ENCODE data around the gene XCR1. TPM values are rescaled to one million over a fixed set of nuclear protein-coding genes. Genes with fewer than 3 reads are reported as not detected.
A peak's percentile ranks its signal among the peaks of the same experiment; 100 is the strongest.
"Not testable (repeated sequence)": the region's sequence is repeated elsewhere in the genome, so short reads cannot be mapped to it uniquely, and the experiment has no call there.

The XCR1 gene
- total RNA-seq, 1 experiment from 2014 or later: not detected

GRCh38 chr3:46053761-46054515, 26.7 kb upstream of the XCR1 start:
- not testable (repeated sequence) for H3K9me3 ChIP-seq, DNase-seq, H3K27me3 ChIP-seq, H3K36me3 ChIP-seq, H3K4me3 ChIP-seq

GRCh38 chr3:46053265-46053664, 26.0 kb upstream of the XCR1 start:
- H3K9me3 ChIP-seq, H3K27me3 ChIP-seq, H3K36me3 ChIP-seq, H3K4me3 ChIP-seq, DNase-seq: not testable (repeated sequence)

- no peaks in the 10 kb centered on the region for H3K27me3 ChIP-seq
- H3K4me3 ChIP-seq: no peak overlapping the region
Measured at GRCh38 chr3:46052531-46052930, 25.2 kb upstream of the XCR1 start.

GRCh38 chr3:46049093-46049492, 21.8 kb upstream of the XCR1 start:
- Histone ChIP-seq H3K4me3 (no peak overlapping the region), H3K27me3 (no peaks in the 10 kb centered on the region), H3K9me3 (no peaks in the 10 kb centered on the region), H3K36me3 (no peaks in the 10 kb centered on the region)
- no peak for DNase-seq

More at GRCh38 chr3:46052531-46052930, 25.2 kb upstream of the XCR1 start:
- DNase-seq: no peak
- Histone ChIP-seq H3K9me3 (no peaks in the 10 kb centered on the region), H3K36me3 (no peaks in the 10 kb centered on the region)

- not testable (repeated sequence) for H3K9me3 ChIP-seq, H3K36me3 ChIP-seq
- peak; percentile 53 for DNase-seq
Measured at GRCh38 chr3:46046231-46046630, 18.9 kb upstream of the XCR1 start.

GRCh38 chr3:46038916-46039315, 11.6 kb upstream of the XCR1 start:
- no peak for DNase-seq
- Histone ChIP-seq H3K27me3 (no peaks in the 10 kb centered on the region), H3K36me3 (no peaks in the 10 kb centered on the region), H3K4me3 (no peak overlapping the region), H3K9me3 (no peaks in the 10 kb centered on the region)

More at GRCh38 chr3:46046231-46046630, 18.9 kb upstream of the XCR1 start:
- H3K27me3 ChIP-seq, H3K4me3 ChIP-seq: not testable (repeated sequence)

GRCh38 chr3:46038071-46038470, 10.8 kb upstream of the XCR1 start:
- H3K27me3 ChIP-seq, H3K4me3 ChIP-seq, H3K9me3 ChIP-seq, DNase-seq, H3K36me3 ChIP-seq: not testable (repeated sequence)

- no peak overlapping the region for H3K4me3 ChIP-seq
- no peaks in the 10 kb centered on the region for H3K27me3 ChIP-seq
- no peaks in the 10 kb centered on the region for H3K36me3 ChIP-seq
- no peak for DNase-seq
- no peaks in the 10 kb centered on the region for H3K9me3 ChIP-seq
Measured at GRCh38 chr3:46036191-46036590, 8.9 kb upstream of the XCR1 start.

- peaks cover 2% of the 10 kb centered on the region; the same call in 1 of the 2 replicates for H3K9me3 ChIP-seq
- no peaks in the 10 kb centered on the region for H3K27me3 ChIP-seq
- H3K36me3 ChIP-seq: no peaks in the 10 kb centered on the region
- DNase-seq: no peak
- H3K4me3 ChIP-seq: no peak overlapping the region
Measured at GRCh38 chr3:46031747-46032146, 4.5 kb upstream of the XCR1 start.

GRCh38 chr3:46031269-46031668, 4.0 kb upstream of the XCR1 start:
- Histone ChIP-seq H3K27me3 (no peaks in the 10 kb centered on the region), H3K36me3 (no peaks in the 10 kb centered on the region), H3K9me3 (peaks cover 2% of the 10 kb centered on the region; the same call in 1 of the 2 replicates), H3K4me3 (no peak overlapping the region)
- no peak for DNase-seq

- Histone ChIP-seq H3K9me3 (peaks cover 2% of the 10 kb centered on the region; the same call in 1 of the 2 replicates), H3K36me3 (no peaks in the 10 kb centered on the region), H3K4me3 (no peak overlapping the region), H3K27me3 (no peaks in the 10 kb centered on the region)
- DNase-seq: no peak
Measured at GRCh38 chr3:46030626-46031025, 3.3 kb upstream of the XCR1 start.

GRCh38 chr3:46029953-46030543, 2.8 kb upstream of the XCR1 start:
- Histone ChIP-seq H3K27me3 (no peaks in the 10 kb centered on the region), H3K9me3 (peaks cover 2% of the 10 kb centered on the region; the same call in 1 of the 2 replicates), H3K4me3 (no peak overlapping the region), H3K36me3 (no peaks in the 10 kb centered on the region)
- DNase-seq: no peak

- Histone ChIP-seq H3K9me3 (peaks cover 2% of the 10 kb centered on the region; the same call in 1 of the 2 replicates), H3K27me3 (no peaks in the 10 kb centered on the region), H3K36me3 (no peaks in the 10 kb centered on the region), H3K4me3 (no peak overlapping the region)
- DNase-seq: no peak
Measured at GRCh38 chr3:46027736-46028397, 584 bp upstream of the XCR1 start.

GRCh38 chr3:46025139-46025538, 2.1 kb downstream of the XCR1 start:
- DNase-seq: no peak
- no peaks in the 10 kb centered on the region for H3K36me3 ChIP-seq
- no peak overlapping the region for H3K4me3 ChIP-seq
- H3K9me3 ChIP-seq: peaks cover 2% of the 10 kb centered on the region; the same call in 1 of the 2 replicates
- no peaks in the 10 kb centered on the region for H3K27me3 ChIP-seq

GRCh38 chr3:46024131-46024530, 3.2 kb downstream of the XCR1 start:
- Histone ChIP-seq H3K36me3 (no peaks in the 10 kb centered on the region), H3K27me3 (no peaks in the 10 kb centered on the region), H3K9me3 (peaks cover 2% of the 10 kb centered on the region; the same call in 1 of the 2 replicates), H3K4me3 (no peak overlapping the region)
- no peak for DNase-seq

GRCh38 chr3:46022909-46023785, 4.1 kb downstream of the XCR1 start:
- H3K4me3 ChIP-seq: no peak overlapping the region

GRCh38 chr3:46021516-46021915, 5.8 kb downstream of the XCR1 start:
- H3K36me3 ChIP-seq: no peaks in the 10 kb centered on the region
- H3K4me3 ChIP-seq: no peak overlapping the region
- no peaks in the 10 kb centered on the region for H3K27me3 ChIP-seq
- H3K9me3 ChIP-seq: no peaks in the 10 kb centered on the region
- DNase-seq: no peak

More at GRCh38 chr3:46022909-46023785, 4.1 kb downstream of the XCR1 start:
- Histone ChIP-seq H3K27me3 (no peaks in the 10 kb centered on the region), H3K9me3 (peaks cover 2% of the 10 kb centered on the region; the same call in 1 of the 2 replicates), H3K36me3 (no peaks in the 10 kb centered on the region)
- no peak for DNase-seq
